ENCODE measurements around the gene CALN1. TPM values are rescaled to one million over a fixed set of nuclear protein-coding genes. Genes with fewer than 3 reads are reported as not detected.

CALN1 gene
- total and polyA plus RNA-seq, 9 of the 15 experiments (the other 6 are each of a cell fraction or from before 2014, with no cell fraction given), result 1.4 to 7.5 (median 3.3) TPM

- TF ChIP-seq REST (IDR thresholded peaks at IDR 0.05; ENCODE audit: borderline replicate concordance) (no peak), REST (CRISPR knock-in tag; IDR thresholded peaks at IDR 0.05; ENCODE audit: low read depth) (no peak), ZNF76 (CRISPR knock-in tag; IDR thresholded peaks at IDR 0.05; ENCODE audit: borderline replicate concordance) (no peak), RBM14 (IDR thresholded peaks at IDR 0.05; ENCODE audit: borderline replicate concordance, insufficient read depth, low read depth, low read length) (no peak), PHF8 (IDR thresholded peaks at IDR 0.05; ENCODE audit: borderline replicate concordance, low read length) (no peak), ZNF354B (CRISPR knock-in tag; IDR thresholded peaks at IDR 0.05) (no peak), RAD51 (IDR thresholded peaks at IDR 0.05; ENCODE audit: borderline replicate concordance, low read depth) (no peak), RBM15 (IDR thresholded peaks at IDR 0.05; ENCODE audit: insufficient read depth, low read length) (no peak), EP300 (IDR thresholded peaks at IDR 0.05; ENCODE audit: low read length) (no peak)
Measured at GRCh38 chr7:72334698-72335097, 77.4 kb downstream of the CALN1 start (continued).
